ENCODE results near the gene PRX. TPM values are rescaled to one million over a fixed set of nuclear protein-coding genes. Genes with fewer than 3 reads are reported as not detected.

PRX gene
- total RNA-seq, 1 experiment from 2014 or later, result 2.2 TPM

DNA sequence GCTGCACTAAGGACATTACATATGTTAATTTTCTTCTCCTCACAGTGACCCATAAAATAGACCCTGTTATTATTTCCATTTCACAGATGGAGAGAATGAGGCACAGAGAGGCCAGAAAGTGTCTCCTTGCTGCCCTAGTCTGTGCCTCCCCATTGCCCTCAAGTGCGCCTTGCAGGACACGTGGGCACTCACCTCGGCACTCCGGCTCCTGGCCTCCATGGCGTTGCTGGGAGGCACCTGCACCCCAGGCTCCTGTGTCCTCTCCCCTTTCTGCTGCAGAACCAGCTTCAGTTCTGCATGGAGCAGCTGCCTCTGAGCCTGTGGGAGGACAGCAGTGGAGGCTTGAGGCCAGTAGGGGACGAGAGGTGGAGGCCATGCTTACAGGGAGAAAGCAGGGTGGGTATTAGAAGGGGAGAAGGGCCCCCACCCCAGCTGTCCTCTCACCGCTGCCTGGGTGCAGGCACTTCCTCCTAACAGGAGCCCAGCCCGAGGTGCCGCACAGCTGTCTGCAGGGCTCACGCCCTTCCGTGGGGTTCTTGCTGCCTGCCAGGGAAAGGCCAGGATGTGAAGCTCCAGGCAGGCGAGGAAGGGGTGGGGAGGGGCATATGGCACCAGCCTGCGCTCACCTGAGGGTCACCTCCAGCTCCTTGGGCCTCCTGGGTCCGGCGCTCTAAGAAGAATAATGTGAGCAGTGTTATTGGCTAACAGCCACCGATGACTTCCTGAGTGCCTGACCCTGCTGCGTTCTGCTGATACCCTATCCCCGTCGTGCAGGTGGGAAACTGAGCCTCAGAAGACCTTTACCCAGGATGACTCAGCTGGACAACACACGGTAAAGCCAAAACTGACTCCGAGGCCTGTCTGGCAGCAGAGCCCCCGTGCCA lies 5.2 kb downstream of the PRX start:
- H3K79me2 ChIP-seq (ENCODE audit: low read length), result no peaks in the 10 kb centered on the region
- TF ChIP-seq, protein P1, sequence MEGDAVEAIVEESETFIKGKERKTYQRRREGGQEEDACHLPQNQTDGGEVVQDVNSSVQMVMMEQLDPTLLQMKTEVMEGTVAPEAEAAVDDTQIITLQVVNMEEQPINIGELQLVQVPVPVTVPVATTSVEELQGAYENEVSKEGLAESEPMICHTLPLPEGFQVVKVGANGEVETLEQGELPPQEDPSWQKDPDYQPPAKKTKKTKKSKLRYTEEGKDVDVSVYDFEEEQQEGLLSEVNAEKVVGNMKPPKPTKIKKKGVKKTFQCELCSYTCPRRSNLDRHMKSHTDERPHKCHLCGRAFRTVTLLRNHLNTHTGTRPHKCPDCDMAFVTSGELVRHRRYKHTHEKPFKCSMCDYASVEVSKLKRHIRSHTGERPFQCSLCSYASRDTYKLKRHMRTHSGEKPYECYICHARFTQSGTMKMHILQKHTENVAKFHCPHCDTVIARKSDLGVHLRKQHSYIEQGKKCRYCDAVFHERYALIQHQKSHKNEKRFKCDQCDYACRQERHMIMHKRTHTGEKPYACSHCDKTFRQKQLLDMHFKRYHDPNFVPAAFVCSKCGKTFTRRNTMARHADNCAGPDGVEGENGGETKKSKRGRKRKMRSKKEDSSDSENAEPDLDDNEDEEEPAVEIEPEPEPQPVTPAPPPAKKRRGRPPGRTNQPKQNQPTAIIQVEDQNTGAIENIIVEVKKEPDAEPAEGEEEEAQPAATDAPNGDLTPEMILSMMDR (conservative IDR thresholded peaks at IDR 0.05; ENCODE audit: low read depth, low read length), result no peak
- TF ChIP-seq EZH2 (IDR thresholded peaks at IDR 0.05; ENCODE audit: low read length, unreplicated experiment), result no peak
- no peak for TF ChIP-seq EZH2phosphoT487 (IDR thresholded peaks at IDR 0.05; ENCODE audit: borderline replicate concordance, low read length)
- no peak overlapping the region for H3K9ac ChIP-seq (ENCODE audit: low read length)
- no peak for DNase-seq
- no peak for ATAC-seq
- POLR2A ChIA-PET (ENCODE audit: unreplicated experiment), result no interaction called here
- no peak overlapping the region for H3K27ac ChIP-seq (ENCODE audit: low read length)
- H3K9me3 ChIP-seq (ENCODE audit: low read length), result no peaks in the 10 kb centered on the region
- H3K4me3 ChIP-seq (ENCODE audit: low read length), result no peak overlapping the region
- intact Hi-C loops (cut with micrococcal nuclease), result no loop called here
- H3K27me3 ChIP-seq (ENCODE audit: low read length), result no peaks in the 10 kb centered on the region
- no peaks in the 10 kb centered on the region for H3F3A ChIP-seq (ENCODE audit: low read length, unreplicated experiment)
- H3K4me1 ChIP-seq (ENCODE audit: insufficient read depth, low read length), result peaks cover 4% of the 10 kb centered on the region; the same call in 1 of the 2 replicates
- H3K4me2 ChIP-seq (ENCODE audit: low read length), result no peak overlapping the region
- H3K9me2 ChIP-seq (replicated peaks; ENCODE audit: low read length), result no peaks in the 10 kb centered on the region
- CTCF ChIA-PET, result no interaction called here
- no peaks in the 10 kb centered on the region for H4K20me1 ChIP-seq (ENCODE audit: low read length)
- no TSS peak for BruUV-seq (replicated peaks)
- H3K36me3 ChIP-seq (ENCODE audit: low read depth, low read length), result no peaks in the 10 kb centered on the region
- H2AFZ ChIP-seq (ENCODE audit: low read length), result no peak overlapping the region

DNA sequence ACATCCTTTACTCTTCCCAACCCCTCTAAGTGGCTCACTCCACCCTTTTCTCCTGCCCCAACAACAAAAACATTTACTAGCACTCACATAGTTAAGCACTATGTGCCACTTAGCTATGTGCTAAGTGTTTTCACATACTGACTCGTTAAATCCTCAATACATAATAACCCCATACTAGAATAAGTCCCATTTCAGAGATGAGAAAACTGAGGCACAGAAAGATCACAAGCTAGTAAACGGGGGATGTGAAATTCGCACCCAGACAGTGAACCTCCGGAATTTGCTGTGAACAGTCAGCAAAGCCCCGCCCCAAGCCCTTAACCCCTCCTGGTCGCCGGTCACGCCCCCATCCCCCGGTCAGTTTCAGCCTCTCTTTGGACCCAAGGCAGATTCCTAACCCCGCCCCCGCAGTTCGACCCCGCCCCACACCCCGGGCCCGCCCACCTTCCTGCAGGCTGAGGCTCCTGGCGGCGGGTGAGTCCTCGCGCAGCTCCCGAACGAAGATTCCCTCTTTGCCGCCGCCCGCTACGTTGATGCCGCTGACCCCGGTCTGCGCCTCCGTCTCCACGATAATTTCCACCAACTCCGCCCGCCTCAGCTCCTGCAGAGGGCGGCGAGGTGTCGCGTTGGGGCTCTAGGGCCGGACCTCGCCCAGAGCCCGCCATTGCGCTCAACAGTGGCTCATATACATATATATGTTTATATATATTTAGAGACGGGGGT lies 9.8 kb downstream of the PRX start:
- H3F3A ChIP-seq (ENCODE audit: low read length, unreplicated experiment), result no peaks in the 10 kb centered on the region
- H3K9me2 ChIP-seq (replicated peaks; ENCODE audit: low read length), result no peaks in the 10 kb centered on the region
- no peak for TF ChIP-seq EZH2phosphoT487 (IDR thresholded peaks at IDR 0.05; ENCODE audit: borderline replicate concordance, low read length)
- TF ChIP-seq EZH2 (IDR thresholded peaks at IDR 0.05; ENCODE audit: low read length, unreplicated experiment), result no peak
- TF ChIP-seq, protein P1 (conservative IDR thresholded peaks at IDR 0.05; ENCODE audit: low read depth, low read length), result no peak
- POLR2A ChIA-PET (ENCODE audit: unreplicated experiment), result interaction anchor here (0.8 kb wide), 1 partner anchor 57 kb away, joined by 8 read pairs; no protein-coding TSS in a partner anchor
- H3K27me3 ChIP-seq (ENCODE audit: low read length), result no peaks in the 10 kb centered on the region
- H3K9me3 ChIP-seq (ENCODE audit: low read length), result no peaks in the 10 kb centered on the region
- intact Hi-C loops (cut with micrococcal nuclease), result no loop called here
- no peaks in the 10 kb centered on the region for H3K79me2 ChIP-seq (ENCODE audit: low read length)
- DNase-seq, result peak; percentile 76
- TSS peak; percentile 95 for BruUV-seq (replicated peaks)
- peak overlapping the region; percentile 99 for H2AFZ ChIP-seq (ENCODE audit: low read length)
- H3K36me3 ChIP-seq (ENCODE audit: low read depth, low read length), result no peaks in the 10 kb centered on the region
- H4K20me1 ChIP-seq (ENCODE audit: low read length), result no peaks in the 10 kb centered on the region
- peak; percentile 92 for ATAC-seq
- peak overlapping the region; percentile 55; the same call in 1 of the 2 replicates for H3K9ac ChIP-seq (ENCODE audit: low read length)
- CTCF ChIA-PET, result interaction anchor here (0.5 kb wide), 1 partner anchor 17 kb away, joined by 5 read pairs; no protein-coding TSS in a partner anchor
- peak overlapping the region; percentile 92 for H3K4me2 ChIP-seq (ENCODE audit: low read length)
- peak overlapping the region; percentile 73 for H3K4me3 ChIP-seq (ENCODE audit: low read length)
- H3K4me1 ChIP-seq (ENCODE audit: insufficient read depth, low read length), result peaks cover 4% of the 10 kb centered on the region; the same call in 1 of the 2 replicates
- no peak overlapping the region for H3K27ac ChIP-seq (ENCODE audit: low read length)
